Esophagus squamous epithelium (tissue), 4 donors: ENCODE results near the gene TSPAN13.

Source experiments
- POLR2A ChIP-seq, 4 donors: fragments of 450-650 bp; IDR thresholded peaks; one replicate each; pipeline ENCODE4 v1.6.1; 2017; ENCODE audit warnings: antibody characterized with exemption in 4 of 4, mild to moderate bottlenecking in 4 of 4, moderate library complexity in 3 of 4
- TF ChIP-seq, protein P1 (sequence below), 6 experiments: fragments of 450-650 bp in 4 of 6; fragments of 200-600 bp in 2 of 6; sonication (generic) in 2 of 6; IDR thresholded peaks; one replicate each; pipeline ENCODE4 v1.5.1; 2016 to 2019; ENCODE audit warnings: antibody characterized with exemption in 6 of 6, mild to moderate bottlenecking in 4 of 6, moderate library complexity in 4 of 6

DNA sequence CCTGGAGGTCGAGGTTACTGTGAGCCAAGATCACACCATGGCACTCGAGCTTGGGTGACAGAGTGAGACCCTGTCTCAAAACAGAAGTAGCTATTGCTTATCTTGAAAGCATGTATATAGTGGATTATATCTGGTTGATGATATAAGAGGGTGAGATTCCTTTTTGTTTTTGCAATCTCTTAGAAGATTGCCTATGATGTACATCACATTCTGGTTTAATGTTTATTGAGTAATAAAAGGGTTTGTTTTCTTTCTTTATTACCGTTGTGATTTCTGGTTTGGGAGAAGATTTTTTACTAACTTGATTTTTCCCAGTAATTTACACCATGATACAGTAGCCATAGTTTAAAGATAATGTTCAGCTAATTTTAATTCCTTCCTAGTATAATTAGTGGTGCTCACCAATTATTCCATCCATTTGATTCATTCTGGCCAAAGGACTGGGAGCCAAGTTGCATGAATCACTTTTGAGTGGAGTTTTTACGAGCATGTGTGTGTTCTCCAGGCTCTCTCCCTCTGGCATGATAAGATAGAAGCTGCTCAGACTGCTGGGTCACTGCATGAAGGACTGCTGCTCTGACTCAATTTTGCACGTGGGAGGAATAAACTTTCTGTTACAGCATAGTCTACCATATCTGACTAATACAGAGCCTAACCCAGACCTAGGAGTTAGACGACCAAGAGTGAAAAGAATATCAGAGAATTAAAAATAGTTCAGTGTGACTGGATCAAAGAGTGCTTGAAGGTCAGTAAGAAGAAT, 13.5 kb upstream of the TSPAN13 start:
- TF ChIP-seq, protein P1, sequence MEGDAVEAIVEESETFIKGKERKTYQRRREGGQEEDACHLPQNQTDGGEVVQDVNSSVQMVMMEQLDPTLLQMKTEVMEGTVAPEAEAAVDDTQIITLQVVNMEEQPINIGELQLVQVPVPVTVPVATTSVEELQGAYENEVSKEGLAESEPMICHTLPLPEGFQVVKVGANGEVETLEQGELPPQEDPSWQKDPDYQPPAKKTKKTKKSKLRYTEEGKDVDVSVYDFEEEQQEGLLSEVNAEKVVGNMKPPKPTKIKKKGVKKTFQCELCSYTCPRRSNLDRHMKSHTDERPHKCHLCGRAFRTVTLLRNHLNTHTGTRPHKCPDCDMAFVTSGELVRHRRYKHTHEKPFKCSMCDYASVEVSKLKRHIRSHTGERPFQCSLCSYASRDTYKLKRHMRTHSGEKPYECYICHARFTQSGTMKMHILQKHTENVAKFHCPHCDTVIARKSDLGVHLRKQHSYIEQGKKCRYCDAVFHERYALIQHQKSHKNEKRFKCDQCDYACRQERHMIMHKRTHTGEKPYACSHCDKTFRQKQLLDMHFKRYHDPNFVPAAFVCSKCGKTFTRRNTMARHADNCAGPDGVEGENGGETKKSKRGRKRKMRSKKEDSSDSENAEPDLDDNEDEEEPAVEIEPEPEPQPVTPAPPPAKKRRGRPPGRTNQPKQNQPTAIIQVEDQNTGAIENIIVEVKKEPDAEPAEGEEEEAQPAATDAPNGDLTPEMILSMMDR (IDR thresholded peaks at IDR 0.05): no peak
- no peak for TF ChIP-seq POLR2A (IDR thresholded peaks at IDR 0.05)
